ENCODE results near the gene PLSCR1.

The PLSCR1 gene

DNA sequence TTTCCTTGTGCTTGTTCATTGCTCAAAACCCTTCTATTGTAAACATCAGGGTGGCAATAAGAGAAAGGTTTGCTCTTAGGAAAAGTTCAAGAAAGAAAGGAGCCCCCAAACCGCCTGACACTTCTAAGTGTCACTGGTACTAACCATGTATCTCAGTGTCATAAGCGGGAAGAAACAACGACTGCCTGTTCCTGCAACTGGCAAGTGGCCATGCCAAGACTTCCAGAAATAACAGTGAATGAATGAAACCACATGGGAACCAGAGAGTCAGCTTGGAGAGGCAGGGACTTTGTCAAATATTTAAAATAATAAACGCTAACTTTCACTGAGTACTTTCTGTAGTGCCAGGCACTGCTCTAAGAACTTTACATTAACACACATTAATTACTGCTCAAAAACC lies 76.2 kb downstream of the PLSCR1 start:
- H3K4me1 ChIP-seq (ENCODE audit: insufficient read depth, low read length, severe bottlenecking): peaks cover 21% of the 10 kb centered on the region
- 0 out of 2 replicates have a peak, but pooled peaks cover 3% of the 10 kb centered on the region for H3F3A ChIP-seq (ENCODE audit: insufficient read depth, low read length)
- 0 out of 2 replicates have a peak overlapping the region, but pooled peaks have one; percentile 76 for H3K4me2 ChIP-seq (ENCODE audit: low read length)
- TF ChIP-seq, protein P1, sequence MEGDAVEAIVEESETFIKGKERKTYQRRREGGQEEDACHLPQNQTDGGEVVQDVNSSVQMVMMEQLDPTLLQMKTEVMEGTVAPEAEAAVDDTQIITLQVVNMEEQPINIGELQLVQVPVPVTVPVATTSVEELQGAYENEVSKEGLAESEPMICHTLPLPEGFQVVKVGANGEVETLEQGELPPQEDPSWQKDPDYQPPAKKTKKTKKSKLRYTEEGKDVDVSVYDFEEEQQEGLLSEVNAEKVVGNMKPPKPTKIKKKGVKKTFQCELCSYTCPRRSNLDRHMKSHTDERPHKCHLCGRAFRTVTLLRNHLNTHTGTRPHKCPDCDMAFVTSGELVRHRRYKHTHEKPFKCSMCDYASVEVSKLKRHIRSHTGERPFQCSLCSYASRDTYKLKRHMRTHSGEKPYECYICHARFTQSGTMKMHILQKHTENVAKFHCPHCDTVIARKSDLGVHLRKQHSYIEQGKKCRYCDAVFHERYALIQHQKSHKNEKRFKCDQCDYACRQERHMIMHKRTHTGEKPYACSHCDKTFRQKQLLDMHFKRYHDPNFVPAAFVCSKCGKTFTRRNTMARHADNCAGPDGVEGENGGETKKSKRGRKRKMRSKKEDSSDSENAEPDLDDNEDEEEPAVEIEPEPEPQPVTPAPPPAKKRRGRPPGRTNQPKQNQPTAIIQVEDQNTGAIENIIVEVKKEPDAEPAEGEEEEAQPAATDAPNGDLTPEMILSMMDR (IDR thresholded peaks at IDR 0.05; ENCODE audit: low read length): no peak
- no peak for TF ChIP-seq EZH2 (IDR thresholded peaks at IDR 0.05; ENCODE audit: borderline replicate concordance, low read length)
- H4K20me1 ChIP-seq (ENCODE audit: insufficient read depth, low read length): no peaks in the 10 kb centered on the region
- H3K79me2 ChIP-seq (ENCODE audit: insufficient read depth, low read length): no peaks in the 10 kb centered on the region
- H3K9me2 ChIP-seq (ENCODE audit: low read depth, low read length): no peaks in the 10 kb centered on the region
- H3K36me3 ChIP-seq (ENCODE audit: insufficient read depth, low read length): no peaks in the 10 kb centered on the region
- H3K27me3 ChIP-seq (ENCODE audit: insufficient read depth, low read length): no peaks in the 10 kb centered on the region
- H3K4me3 ChIP-seq (ENCODE audit: low read depth, low read length, poor library complexity, severe bottlenecking): no peak overlapping the region
- H3K9ac ChIP-seq (ENCODE audit: low read length): no peak overlapping the region
- no peaks in the 10 kb centered on the region for H3K9me3 ChIP-seq (ENCODE audit: low read length)
- H3K27ac ChIP-seq (ENCODE audit: low read depth, low read length, poor library complexity, severe bottlenecking): no peak overlapping the region
- no peak overlapping the region for H2AFZ ChIP-seq (ENCODE audit: low read length)

DNA sequence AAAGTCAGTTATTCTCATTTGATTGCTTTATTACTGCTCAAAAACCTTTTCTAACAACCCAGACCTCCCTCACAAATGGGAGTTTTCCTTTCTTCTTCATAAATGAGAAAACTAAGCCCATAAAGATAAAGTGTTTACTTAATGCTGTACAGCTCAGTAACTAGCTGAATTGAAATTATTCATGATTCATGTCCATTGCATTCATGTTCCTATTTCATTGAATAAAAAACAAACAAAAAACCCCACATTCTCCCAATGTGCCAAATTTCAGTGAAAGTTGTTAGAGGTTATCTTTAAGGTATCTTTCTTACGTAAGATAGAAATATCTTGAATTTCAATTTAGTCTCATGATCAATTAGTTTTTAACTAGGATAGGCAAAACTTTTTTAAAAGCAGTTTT lies 77.8 kb downstream of the PLSCR1 start:
- H3K4me1 ChIP-seq (ENCODE audit: insufficient read depth, low read length, severe bottlenecking): peaks cover 21% of the 10 kb centered on the region
- H3K36me3 ChIP-seq (ENCODE audit: insufficient read depth, low read length): no peaks in the 10 kb centered on the region
- H3K27me3 ChIP-seq (ENCODE audit: insufficient read depth, low read length): no peaks in the 10 kb centered on the region
- no peak overlapping the region for H3K4me2 ChIP-seq (ENCODE audit: low read length)
- 0 out of 2 replicates have a peak, but pooled peaks cover 3% of the 10 kb centered on the region for H3F3A ChIP-seq (ENCODE audit: insufficient read depth, low read length)
- no peaks in the 10 kb centered on the region for H3K9me2 ChIP-seq (ENCODE audit: low read depth, low read length)
- no peak overlapping the region for H2AFZ ChIP-seq (ENCODE audit: low read length)
- H3K4me3 ChIP-seq (ENCODE audit: low read depth, low read length, poor library complexity, severe bottlenecking): no peak overlapping the region
- no peak for TF ChIP-seq EZH2 (IDR thresholded peaks at IDR 0.05; ENCODE audit: borderline replicate concordance, low read length)
- TF ChIP-seq, protein P1 (IDR thresholded peaks at IDR 0.05; ENCODE audit: low read length): no peak
- H3K9me3 ChIP-seq (ENCODE audit: low read length): no peaks in the 10 kb centered on the region
- H3K9ac ChIP-seq (ENCODE audit: low read length): no peak overlapping the region
- H4K20me1 ChIP-seq (ENCODE audit: insufficient read depth, low read length): no peaks in the 10 kb centered on the region
- H3K79me2 ChIP-seq (ENCODE audit: insufficient read depth, low read length): no peaks in the 10 kb centered on the region
- no peak overlapping the region for H3K27ac ChIP-seq (ENCODE audit: low read depth, low read length, poor library complexity, severe bottlenecking)

DNA sequence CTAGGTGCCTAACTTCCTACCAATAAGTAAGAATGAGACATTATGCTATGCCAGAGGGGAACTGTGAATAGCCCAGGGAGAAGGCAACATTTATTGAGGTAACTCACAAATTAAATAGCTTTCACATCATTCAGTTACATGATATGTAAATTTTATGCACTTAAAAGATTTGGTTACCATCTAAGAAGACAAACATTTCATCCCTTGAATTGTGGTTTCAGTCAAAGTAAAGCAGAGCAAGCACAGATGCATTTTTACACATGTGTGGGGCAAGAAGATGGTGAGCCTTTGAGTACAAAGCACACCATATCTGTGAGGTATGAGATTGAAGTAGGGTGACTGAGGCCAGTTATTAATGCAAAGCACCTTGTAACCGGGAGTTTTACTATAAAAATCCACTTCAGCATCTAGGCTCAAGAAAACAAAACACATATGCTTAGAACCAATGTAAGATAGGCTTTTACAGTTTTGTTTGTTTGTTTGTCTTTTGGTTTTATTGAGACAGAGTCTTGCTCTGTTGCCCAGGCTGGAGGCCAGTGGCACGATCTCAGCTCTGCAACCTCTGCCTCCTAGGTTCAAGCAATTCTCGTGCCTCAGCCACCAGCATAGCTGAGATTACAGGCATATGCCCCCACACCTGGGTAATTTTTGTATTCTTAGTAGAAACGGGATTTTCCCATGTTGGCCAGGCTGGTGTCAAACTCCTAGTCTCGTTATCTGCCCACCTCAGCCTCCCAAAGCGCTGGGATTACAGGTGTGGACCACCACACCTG lies 78.5 kb downstream of the PLSCR1 start:
- Histone ChIP-seq H3F3A (ENCODE audit: insufficient read depth, low read length) (0 out of 2 replicates have a peak, but pooled peaks cover 3% of the 10 kb centered on the region), H3K79me2 (ENCODE audit: insufficient read depth, low read length) (no peaks in the 10 kb centered on the region), H3K9ac (ENCODE audit: low read length) (no peak overlapping the region), H3K4me1 (ENCODE audit: insufficient read depth, low read length, severe bottlenecking) (peaks cover 21% of the 10 kb centered on the region), H3K36me3 (ENCODE audit: insufficient read depth, low read length) (no peaks in the 10 kb centered on the region), H3K4me2 (ENCODE audit: low read length) (no peak overlapping the region), H3K9me2 (ENCODE audit: low read depth, low read length) (no peaks in the 10 kb centered on the region), H3K27me3 (ENCODE audit: insufficient read depth, low read length) (no peaks in the 10 kb centered on the region), H3K4me3 (ENCODE audit: low read depth, low read length, poor library complexity, severe bottlenecking) (no peak overlapping the region), H3K9me3 (ENCODE audit: low read length) (no peaks in the 10 kb centered on the region), H4K20me1 (ENCODE audit: insufficient read depth, low read length) (no peaks in the 10 kb centered on the region), H2AFZ (ENCODE audit: low read length) (no peak overlapping the region), H3K27ac (ENCODE audit: low read depth, low read length, poor library complexity, severe bottlenecking) (no peak overlapping the region)
- no peak for TF ChIP-seq EZH2 (IDR thresholded peaks at IDR 0.05; ENCODE audit: borderline replicate concordance, low read length)
